Measurements from ENCODE around the gene ISL1. TPM values are rescaled to one million over a fixed set of nuclear protein-coding genes. Genes with fewer than 3 reads are reported as not detected.

The ISL1 gene
- total and polyA plus RNA-seq, 10 donors, result 0.04 to 0.27 (median 0.09) TPM; not detected in 7

DNA sequence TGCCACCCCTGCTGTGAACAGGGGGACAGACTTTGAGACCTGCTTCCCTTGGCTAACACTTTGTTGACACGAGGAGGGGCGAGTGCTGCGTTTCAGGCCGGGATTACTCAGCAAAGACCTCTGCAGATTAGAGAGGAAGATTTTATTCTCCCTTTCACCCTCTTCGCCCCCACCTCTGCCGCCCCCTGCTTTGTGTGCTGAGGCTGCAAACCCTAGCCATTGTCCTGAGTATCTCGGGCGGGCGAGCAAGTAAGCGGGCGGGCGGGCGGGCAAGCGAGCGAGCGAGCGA is 6.0 kb downstream of the ISL1 start:
- H3K27me3 ChIP-seq (replicated peaks in 1 of 7), result peaks cover 0 to 98% (median 60%) of the 10 kb centered on the region in 7 donors
- intact Hi-C loops (cut with DNase I; ENCODE audit: low total_unique reads), result no loop called here
- no peaks in the 10 kb centered on the region for H3K36me3 ChIP-seq
- peak overlapping the region in 1 of 8 donors; percentile 30 for H3K4me3 ChIP-seq
- H3K27ac ChIP-seq, result no peak overlapping the region
- H3K4me1 ChIP-seq, result peaks cover 0 to 12% (median 2%) of the 10 kb centered on the region in 6 donors
- 5 to 23% (median 7%) methylated on average over 16 to 17 of the region's 17 CpGs for WGBS, 5 donors
- DNase-seq, result no peak
- peaks cover 0 to 9% (median 0%) of the 10 kb centered on the region in 8 donors for H3K9me3 ChIP-seq
- no peak for TF ChIP-seq POLR2A (IDR thresholded peaks at IDR 0.05)
- TF ChIP-seq, protein P1, sequence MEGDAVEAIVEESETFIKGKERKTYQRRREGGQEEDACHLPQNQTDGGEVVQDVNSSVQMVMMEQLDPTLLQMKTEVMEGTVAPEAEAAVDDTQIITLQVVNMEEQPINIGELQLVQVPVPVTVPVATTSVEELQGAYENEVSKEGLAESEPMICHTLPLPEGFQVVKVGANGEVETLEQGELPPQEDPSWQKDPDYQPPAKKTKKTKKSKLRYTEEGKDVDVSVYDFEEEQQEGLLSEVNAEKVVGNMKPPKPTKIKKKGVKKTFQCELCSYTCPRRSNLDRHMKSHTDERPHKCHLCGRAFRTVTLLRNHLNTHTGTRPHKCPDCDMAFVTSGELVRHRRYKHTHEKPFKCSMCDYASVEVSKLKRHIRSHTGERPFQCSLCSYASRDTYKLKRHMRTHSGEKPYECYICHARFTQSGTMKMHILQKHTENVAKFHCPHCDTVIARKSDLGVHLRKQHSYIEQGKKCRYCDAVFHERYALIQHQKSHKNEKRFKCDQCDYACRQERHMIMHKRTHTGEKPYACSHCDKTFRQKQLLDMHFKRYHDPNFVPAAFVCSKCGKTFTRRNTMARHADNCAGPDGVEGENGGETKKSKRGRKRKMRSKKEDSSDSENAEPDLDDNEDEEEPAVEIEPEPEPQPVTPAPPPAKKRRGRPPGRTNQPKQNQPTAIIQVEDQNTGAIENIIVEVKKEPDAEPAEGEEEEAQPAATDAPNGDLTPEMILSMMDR (IDR thresholded peaks at IDR 0.05 in 8 of 11, conservative IDR thresholded peaks at IDR 0.05 in 3 of 11), result no peak
- TF ChIP-seq POLR2AphosphoS5 (IDR thresholded peaks at IDR 0.05), result no peak

DNA sequence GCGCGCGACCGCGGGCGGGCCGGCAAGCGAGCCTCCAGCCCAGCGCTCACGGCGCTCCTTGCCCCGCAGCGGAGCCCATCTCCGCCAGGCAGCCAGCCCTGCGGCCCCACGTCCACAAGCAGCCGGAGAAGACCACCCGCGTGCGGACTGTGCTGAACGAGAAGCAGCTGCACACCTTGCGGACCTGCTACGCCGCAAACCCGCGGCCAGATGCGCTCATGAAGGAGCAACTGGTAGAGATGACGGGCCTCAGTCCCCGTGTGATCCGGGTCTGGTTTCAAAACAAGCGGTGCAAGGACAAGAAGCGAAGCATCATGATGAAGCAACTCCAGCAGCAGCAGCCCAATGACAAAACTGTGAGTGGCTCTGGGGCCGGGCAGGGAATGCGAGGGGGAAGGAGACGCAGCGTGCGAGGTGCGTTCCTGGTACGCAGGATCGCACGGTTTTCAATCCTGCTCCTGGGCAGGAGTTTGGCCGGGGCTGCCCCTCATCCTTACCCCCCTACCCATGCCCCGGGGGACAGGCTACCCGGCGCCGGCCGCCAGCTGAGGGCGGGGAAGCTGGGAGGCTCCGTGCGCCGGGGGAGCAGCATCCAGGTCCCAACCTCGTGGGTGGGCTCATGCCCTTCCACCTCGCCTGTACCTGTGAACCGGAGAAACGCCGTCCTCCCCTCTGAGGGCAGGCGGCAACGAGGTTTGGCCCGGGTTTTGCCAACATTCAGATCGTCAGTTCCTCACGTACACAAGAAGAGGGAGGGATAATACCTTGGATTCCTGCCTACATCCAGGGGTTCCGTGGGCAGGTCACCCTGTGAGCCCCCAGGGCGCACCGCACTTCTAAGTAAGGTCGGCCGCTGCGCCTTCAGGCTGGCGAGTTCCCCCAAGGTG is 6.6 kb downstream of the ISL1 start:
- DNase-seq, result no peak
- intact Hi-C loops (cut with DNase I; ENCODE audit: low total_unique reads), result no loop called here
- TF ChIP-seq POLR2AphosphoS5 (IDR thresholded peaks at IDR 0.05) (no peak), POLR2A (IDR thresholded peaks at IDR 0.05) (no peak)
- TF ChIP-seq, protein P1 (IDR thresholded peaks at IDR 0.05 in 8 of 11, conservative IDR thresholded peaks at IDR 0.05 in 3 of 11), result no peak
- H3K27ac ChIP-seq, result no peak overlapping the region
- no peaks in the 10 kb centered on the region for H3K36me3 ChIP-seq
- peaks cover 0 to 12% (median 2%) of the 10 kb centered on the region in 6 donors for H3K4me1 ChIP-seq
- H3K9me3 ChIP-seq, result peaks cover 0 to 9% (median 0%) of the 10 kb centered on the region in 8 donors
- 12 to 16% (median 14%) methylated on average over 29 to 68 of the region's 68 CpGs for WGBS, 5 donors
- H3K27me3 ChIP-seq (replicated peaks in 1 of 7), result peaks cover 0 to 97% (median 58%) of the 10 kb centered on the region in 7 donors
- peak overlapping the region in 1 of 8 donors; percentile 30 for H3K4me3 ChIP-seq

- 44 to 66% (median 57%) methylated on average over 5 of the region's 5 CpGs for WGBS, 5 donors
- DNase-seq, result no peak
- H3K4me3 ChIP-seq, result no peak overlapping the region
- peaks cover 0 to 9% (median 0%) of the 10 kb centered on the region in 8 donors for H3K9me3 ChIP-seq
- peaks cover 0 to 97% (median 52%) of the 10 kb centered on the region in 7 donors for H3K27me3 ChIP-seq (replicated peaks in 1 of 7)
- intact Hi-C loops (cut with DNase I; ENCODE audit: low total_unique reads), result no loop called here
- H3K36me3 ChIP-seq, result no peaks in the 10 kb centered on the region
- no peak for TF ChIP-seq POLR2A (IDR thresholded peaks at IDR 0.05)
- no peak for TF ChIP-seq POLR2AphosphoS5 (IDR thresholded peaks at IDR 0.05)
- TF ChIP-seq, protein P1 (IDR thresholded peaks at IDR 0.05 in 8 of 11, conservative IDR thresholded peaks at IDR 0.05 in 3 of 11), result no peak
- H3K4me1 ChIP-seq, result peaks cover 0 to 12% (median 2%) of the 10 kb centered on the region in 6 donors
- H3K27ac ChIP-seq, result no peak overlapping the region
Measured at GRCh38 chr5:51391175-51391574, 7.9 kb downstream of the ISL1 start.

- 29 to 52% (median 39%) methylated on average over 3 of the region's 3 CpGs for WGBS, 5 donors
- Histone ChIP-seq H3K4me3 (no peak overlapping the region), H3K4me1 (peaks cover 0 to 7% (median 2%) of the 10 kb centered on the region in 6 donors), H3K27ac (no peak overlapping the region), H3K9me3 (peaks cover 0 to 5% (median 0%) of the 10 kb centered on the region in 8 donors), H3K27me3 (replicated peaks in 1 of 7) (peaks cover 0 to 97% (median 43%) of the 10 kb centered on the region in 7 donors), H3K36me3 (no peaks in the 10 kb centered on the region)
- intact Hi-C loops (cut with DNase I; ENCODE audit: low total_unique reads), result no loop called here
- no peak for DNase-seq
- TF ChIP-seq, protein P1 (IDR thresholded peaks at IDR 0.05 in 8 of 11, conservative IDR thresholded peaks at IDR 0.05 in 3 of 11), result no peak
- TF ChIP-seq POLR2A (IDR thresholded peaks at IDR 0.05) (no peak), POLR2AphosphoS5 (IDR thresholded peaks at IDR 0.05) (no peak)
Measured at GRCh38 chr5:51392689-51393199, 9.5 kb downstream of the ISL1 start.

All from spleen (tissue), 11 donors.